IMR-90 (cell line): ENCODE data around the gene TIAM1. TPM values are rescaled to one million over a fixed set of nuclear protein-coding genes. Genes with fewer than 3 reads are reported as not detected.

Experiments used
- ATAC-seq: fragments of 200-7000 bp; cut with Tn5 transposase; 2 replicates; pipeline ENCODE4 v1.9.1; 2020; ENCODE audit warnings: low read depth, mild to moderate bottlenecking, moderate library complexity
- BruUV-seq: library from RNA; stranded (reverse); fragments of 400-500 nt; replicated peaks from 2 replicates; lab custom pipeline; 2021; lab: Mats Ljungman, UMichigan
- CTCF ChIA-PET: fragments of 300-600 bp; formaldehyde crosslinking; extraction: SDS; loops from one replicate; lab custom pipeline; 2021; ENCODE audit warnings: antibody characterized with exemption; lab: Yijun Ruan, JAX
- POLR2A ChIA-PET: fragments of 300-600 bp; sonication (Branson Sonifier 250); formaldehyde crosslinking; loops from one replicate; lab custom pipeline; 2022; ENCODE audit warnings: antibody characterized with exemption; ENCODE audit not compliant: unreplicated experiment; lab: Charles Lee
- DNase-seq: peaks from one replicate; pipeline ENCODE4 v3.0.0; 2013
- H2AFZ ChIP-seq: replicated peaks from 2 replicates; pipeline ENCODE3; 2013; ENCODE audit warnings: low read length, mild to moderate bottlenecking; ENCODE audit not compliant: poor library complexity
- H2AK5ac ChIP-seq: 2 replicates; pipeline ENCODE4 v1.6.1; 2013; ENCODE audit warnings: low read depth, low read length, inconsistent platforms
- H2AK9ac ChIP-seq: replicated peaks from 2 replicates; pipeline ENCODE3; 2013; ENCODE audit warnings: mild to moderate bottlenecking, low read depth, low read length, moderate library complexity; ENCODE audit not compliant: poor library complexity
- H2BK120ac ChIP-seq: 2 replicates; pipeline ENCODE4 v1.6.1; 2013; ENCODE audit warnings: low read depth, low read length, inconsistent platforms
- H2BK15ac ChIP-seq: 3 replicates; pipeline ENCODE4 v1.6.1; 2013; ENCODE audit warnings: low read depth, low read length, inconsistent platforms
- H2BK20ac ChIP-seq: 2 replicates; pipeline ENCODE4 v1.6.1; 2013; ENCODE audit warnings: low read depth, mild to moderate bottlenecking, inconsistent platforms, low read length, moderate library complexity
- H2BK5ac ChIP-seq: 2 replicates; pipeline ENCODE4 v1.6.1; 2013; ENCODE audit warnings: mild to moderate bottlenecking, low read depth, low read length, inconsistent platforms; ENCODE audit not compliant: poor library complexity, severe bottlenecking
- H3K14ac ChIP-seq: replicated peaks from 2 replicates; pipeline ENCODE4 v1.6.1; 2013; ENCODE audit warnings: low read depth, low read length, inconsistent platforms
- H3K18ac ChIP-seq: 2 replicates; pipeline ENCODE4 v1.6.1; 2013; ENCODE audit warnings: low read depth, low read length, control low read depth
- H3K23ac ChIP-seq: 2 replicates; pipeline ENCODE4 v1.6.1; 2013; ENCODE audit warnings: low read depth, low read length, inconsistent platforms
- H3K27ac ChIP-seq: 2 replicates; pipeline ENCODE4 v1.5.1; 2013; ENCODE audit warnings: mild to moderate bottlenecking, control low read depth, low read length; ENCODE audit not compliant: insufficient read depth
- H3K27me3 ChIP-seq: 2 replicates; pipeline ENCODE4 v1.6.1; 2013; ENCODE audit warnings: low read length; ENCODE audit not compliant: control insufficient read depth, insufficient read depth
- H3K36me3 ChIP-seq: 2 replicates; pipeline ENCODE4 v1.6.1; 2013; ENCODE audit warnings: low read length, mixed read lengths; ENCODE audit not compliant: control insufficient read depth, insufficient read depth
- H3K4ac ChIP-seq: 2 replicates; pipeline ENCODE4 v1.6.1; 2013; ENCODE audit warnings: low read depth, low read length, inconsistent platforms
- H3K4me1 ChIP-seq: 2 replicates; pipeline ENCODE4 v1.6.1; 2013; ENCODE audit warnings: low read length, mixed read lengths; ENCODE audit not compliant: control insufficient read depth, insufficient read depth
- H3K4me2 ChIP-seq: 2 replicates; pipeline ENCODE4 v1.6.1; 2013; ENCODE audit warnings: low read depth, mild to moderate bottlenecking, control low read depth, low read length, moderate library complexity
- H3K4me3 ChIP-seq: 2 replicates; pipeline ENCODE4 v1.5.1; 2013; ENCODE audit warnings: low read depth, mild to moderate bottlenecking, control low read depth, low read length, moderate library complexity; ENCODE audit not compliant: insufficient read depth
- H3K56ac ChIP-seq: 2 replicates; pipeline ENCODE4 v1.6.1; 2013; ENCODE audit warnings: low read length, inconsistent platforms; ENCODE audit not compliant: insufficient read depth; ENCODE audit errors: extremely low read depth
- H3K79me1 ChIP-seq, 2 experiments: 2 replicates each; pipeline ENCODE4 v1.6.1; 2013; ENCODE audit warnings: low read length in 2 of 2, inconsistent platforms in 1 of 2, low read depth in 1 of 2
- H3K9ac ChIP-seq: 2 replicates; pipeline ENCODE4 v1.6.1; 2013; ENCODE audit warnings: low read depth, low read length, control low read depth
- H3K9me1 ChIP-seq: 2 replicates; pipeline ENCODE4 v1.6.1; 2013; ENCODE audit warnings: low read length, inconsistent platforms; ENCODE audit not compliant: insufficient read depth
- H3K9me3 ChIP-seq: 2 replicates; pipeline ENCODE4 v1.6.1; 2013; ENCODE audit warnings: low read length; ENCODE audit not compliant: control insufficient read depth, insufficient read depth
- H4K20me1 ChIP-seq: 2 replicates; pipeline ENCODE4 v1.6.1; 2013; ENCODE audit warnings: low read length, inconsistent platforms; ENCODE audit not compliant: insufficient read depth
- H4K5ac ChIP-seq: 2 replicates; pipeline ENCODE4 v1.6.1; 2013; ENCODE audit warnings: mild to moderate bottlenecking, low read depth, low read length, control low read depth
- H4K8ac ChIP-seq, 2 experiments: 2 replicates each; pipeline ENCODE4 v1.6.1; 2013; ENCODE audit warnings: low read depth in 2 of 2, low read length in 2 of 2, control low read depth in 1 of 2, inconsistent platforms in 1 of 2
- H4K91ac ChIP-seq: 2 replicates; pipeline ENCODE4 v1.6.1; 2013; ENCODE audit warnings: low read depth, low read length, inconsistent platforms; ENCODE audit not compliant: insufficient read depth
- BHLHE40 ChIP-seq: fragments of 150-350 bp; IDR thresholded peaks from 2 replicates; pipeline ENCODE4 v1.6.1; 2016; ENCODE audit warnings: mild to moderate bottlenecking, low read depth, low read length
- CHD1 ChIP-seq: IDR thresholded peaks from 2 replicates; pipeline ENCODE4 v1.6.1; 2012; ENCODE audit warnings: low read depth, low read length, improper control_type of control experiment
- FOS ChIP-seq: fragments of 150-350 bp; IDR thresholded peaks from 2 replicates; pipeline ENCODE4 v1.6.1; 2016; ENCODE audit warnings: low read depth, low read length
- MAZ ChIP-seq: IDR thresholded peaks from 2 replicates; pipeline ENCODE4 v1.6.1; 2012; ENCODE audit warnings: low read depth, mild to moderate bottlenecking, low read length, improper control_type of control experiment, moderate library complexity, borderline replicate concordance
- NFE2L2 ChIP-seq: fragments of 150-350 bp; IDR thresholded peaks from 2 replicates; pipeline ENCODE4 v1.6.1; 2016; ENCODE audit warnings: low read depth, mild to moderate bottlenecking, low read length
- POLR2A ChIP-seq: IDR thresholded peaks from 2 replicates; pipeline ENCODE4 v1.6.1; 2012; ENCODE audit warnings: mild to moderate bottlenecking, low read depth, low read length
- RFX5 ChIP-seq: IDR thresholded peaks from 2 replicates; pipeline ENCODE4 v1.8.0; 2012; ENCODE audit warnings: low read depth, mild to moderate bottlenecking, low read length, moderate library complexity
- SMC3 ChIP-seq: fragments of 150-350 bp; IDR thresholded peaks from 2 replicates; pipeline ENCODE4 v1.6.1; 2016; ENCODE audit warnings: low read depth, mild to moderate bottlenecking, antibody characterized with exemption, low read length, moderate library complexity
- WGBS, 2 experiments: methylation state at CpG; one replicate each; pipeline versions ENCODE4 v1.1.5 to v1.1.7; 2013; ENCODE audit warnings: missing lambda C conversion rate in 2 of 2; ENCODE audit not compliant: insufficient read length in 1 of 2; ENCODE audit errors: extremely low coverage in 2 of 2; 5-methylcytosine and 5-hydroxymethylcytosine counted together
- dilution Hi-C: fragments of 300-500 bp; cut with HindIII; formaldehyde crosslinking; loops from one replicate; pipeline ENCODE4 v1.14.3; 2018; ENCODE audit warnings: low sequenced_read_pairs; ENCODE audit not compliant: unreplicated experiment
- in situ Hi-C: fragments of 300-500 bp; cut with MboI; formaldehyde crosslinking; loops from 3 replicates; pipeline ENCODE4 v1.14.3; 2019; ENCODE audit warnings: low sequenced_read_pairs, inconsistent platforms, mixed read lengths
- intact Hi-C: fragments of 100-400 bp; cut with micrococcal nuclease; formaldehyde crosslinking; loops from 2 replicates; pipeline ENCODE4 v1.10.0; 2022
- polyA plus RNA-seq, 3 experiments: library from polyadenylated mRNA; depleted of rRNA; stranded (reverse); fragments of >200 nt; gene quantifications; 2 replicates each; pipeline ENCODE4 v1.2.3, GENCODE V29; 2012; ENCODE audit warnings: low replicate concordance in 1 of 3
- total RNA-seq: library from RNA; depleted of rRNA; stranded (reverse); fragments of >200 nt; gene quantifications from 2 replicates; pipeline ENCODE4 v1.2.3, GENCODE V29; 2012
- TF ChIP-seq, protein P1 (sequence below): fragments of 150-350 bp; IDR thresholded peaks from 2 replicates; pipeline ENCODE4 v1.6.1; 2017; ENCODE audit warnings: mild to moderate bottlenecking, antibody characterized with exemption, low read length, low read depth
- TF ChIP-seq, protein P2 (sequence below): fragments of 150-350 bp; IDR thresholded peaks from 2 replicates; pipeline ENCODE4 v1.6.1; 2016; ENCODE audit warnings: low read depth, mild to moderate bottlenecking, low read length, moderate library complexity, borderline replicate concordance

TIAM1 gene
- total and polyA plus RNA-seq, 2 of the 4 experiments (the other 2 are of a cell fraction) = 2.9 to 9.3 TPM

GRCh38 chr21:31111093-31111492 lies 233.0 kb downstream of the TIAM1 start:
- no peaks in the 10 kb centered on the region for H4K20me1 ChIP-seq
- H3K4ac ChIP-seq = no peak overlapping the region
- no peak for ATAC-seq
- H3K18ac ChIP-seq = no peak overlapping the region
- no peak overlapping the region for H2AK5ac ChIP-seq
- no TSS peak for BruUV-seq
- no peaks in the 10 kb centered on the region for H3K27me3 ChIP-seq
- H3K4me1 ChIP-seq = peaks cover 6% of the 10 kb centered on the region
- no peak overlapping the region for H2BK5ac ChIP-seq
- no peak overlapping the region for H2BK120ac ChIP-seq
- H3K27ac ChIP-seq = no peak overlapping the region
- intact Hi-C loops (no loop called here), dilution Hi-C loops (no loop called here), in situ Hi-C loops (no loop called here)
- DNase-seq = no peak
- no peaks in the 10 kb centered on the region for H3K36me3 ChIP-seq
- H3K14ac ChIP-seq = no peak overlapping the region
- ChIA-PET POLR2A (no interaction called here), CTCF (no interaction called here)
- TF ChIP-seq SMC3 (no peak), FOS (no peak), POLR2A (no peak), BHLHE40 (no peak), MAZ (no peak), CHD1 (no peak), NFE2L2 (no peak), RFX5 (no peak)
- TF ChIP-seq, protein P1, sequence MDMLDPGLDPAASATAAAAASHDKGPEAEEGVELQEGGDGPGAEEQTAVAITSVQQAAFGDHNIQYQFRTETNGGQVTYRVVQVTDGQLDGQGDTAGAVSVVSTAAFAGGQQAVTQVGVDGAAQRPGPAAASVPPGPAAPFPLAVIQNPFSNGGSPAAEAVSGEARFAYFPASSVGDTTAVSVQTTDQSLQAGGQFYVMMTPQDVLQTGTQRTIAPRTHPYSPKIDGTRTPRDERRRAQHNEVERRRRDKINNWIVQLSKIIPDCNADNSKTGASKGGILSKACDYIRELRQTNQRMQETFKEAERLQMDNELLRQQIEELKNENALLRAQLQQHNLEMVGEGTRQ = no peak
- TF ChIP-seq, protein P2, sequence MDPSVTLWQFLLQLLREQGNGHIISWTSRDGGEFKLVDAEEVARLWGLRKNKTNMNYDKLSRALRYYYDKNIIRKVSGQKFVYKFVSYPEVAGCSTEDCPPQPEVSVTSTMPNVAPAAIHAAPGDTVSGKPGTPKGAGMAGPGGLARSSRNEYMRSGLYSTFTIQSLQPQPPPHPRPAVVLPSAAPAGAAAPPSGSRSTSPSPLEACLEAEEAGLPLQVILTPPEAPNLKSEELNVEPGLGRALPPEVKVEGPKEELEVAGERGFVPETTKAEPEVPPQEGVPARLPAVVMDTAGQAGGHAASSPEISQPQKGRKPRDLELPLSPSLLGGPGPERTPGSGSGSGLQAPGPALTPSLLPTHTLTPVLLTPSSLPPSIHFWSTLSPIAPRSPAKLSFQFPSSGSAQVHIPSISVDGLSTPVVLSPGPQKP = no peak
- WGBS, 2 experiments = 68% methylated on average over 3 of the region's 6 CpGs; no CpG with 5 or more reads in 1 of the 2 experiments
- H4K8ac ChIP-seq = no peak overlapping the region
- H3K9ac ChIP-seq = no peak overlapping the region
- no peak overlapping the region for H2AFZ ChIP-seq
- H4K91ac ChIP-seq = no peak overlapping the region
- H2BK20ac ChIP-seq = no peak overlapping the region
- 0 out of 2 replicates have a peak, but pooled peaks cover 3% of the 10 kb centered on the region for H3K9me1 ChIP-seq
- H3K23ac ChIP-seq = no peak overlapping the region
- H2BK15ac ChIP-seq = no peak overlapping the region
- no peaks in the 10 kb centered on the region for H3K9me3 ChIP-seq
- H3K4me3 ChIP-seq = no peak overlapping the region
- H3K4me2 ChIP-seq = no peak overlapping the region
- no peaks in the 10 kb centered on the region for H3K79me1 ChIP-seq
- peak overlapping the region; percentile 55 for H2AK9ac ChIP-seq
- no peak overlapping the region for H3K56ac ChIP-seq
- no peak overlapping the region for H4K5ac ChIP-seq
